NB4 (cell line): ENCODE results near the gene SATL1.

Experiments used
- DNase-seq: peaks from one replicate; pipeline ENCODE4 v3.0.0; 2010; ENCODE audit warnings: low read depth
- H3K4me3 ChIP-seq: one replicate; pipeline ENCODE4 v1.5.1; 2011; ENCODE audit warnings: mild to moderate bottlenecking, low read depth, low read length, moderate library complexity
- CTCF ChIP-seq: IDR thresholded peaks from one replicate; pipeline ENCODE4 v1.5.1; 2012; ENCODE audit warnings: low read depth, low read length
- MAX ChIP-seq: IDR thresholded peaks from 2 replicates; pipeline ENCODE4 v1.6.1; 2011; ENCODE audit warnings: low read depth, low read length
- MYC ChIP-seq: IDR thresholded peaks from 2 replicates; pipeline ENCODE4 v1.6.1; 2011; ENCODE audit warnings: low read depth, low read length
- POLR2A ChIP-seq: IDR thresholded peaks from 2 replicates; pipeline ENCODE4 v1.6.1; 2011; ENCODE audit warnings: mild to moderate bottlenecking; ENCODE audit not compliant: insufficient read length; ENCODE audit errors: extremely low read depth

Gene SATL1

GRCh38 chrX:85140964-85141363 lies 102.6 kb downstream of the SATL1 start:
- TF ChIP-seq MAX = no peak
- no peak for TF ChIP-seq CTCF
- TF ChIP-seq MYC = no peak
- TF ChIP-seq POLR2A = no peak
- no peak overlapping the region for H3K4me3 ChIP-seq
- no peak for DNase-seq

- TF ChIP-seq MYC = no peak
- no peak for TF ChIP-seq POLR2A
- no peak for TF ChIP-seq CTCF
- no peak for TF ChIP-seq MAX
- H3K4me3 ChIP-seq = no peak overlapping the region
- no peak for DNase-seq
Measured at GRCh38 chrX:85139422-85139821, 104.2 kb downstream of the SATL1 start.

- no peak for DNase-seq
- no peak overlapping the region for H3K4me3 ChIP-seq
- TF ChIP-seq MAX (no peak), MYC (no peak), POLR2A (no peak)
Measured at GRCh38 chrX:85136409-85136808, 107.2 kb downstream of the SATL1 start.

GRCh38 chrX:85115252-85115651 lies 128.3 kb downstream of the SATL1 start:
- TF ChIP-seq MYC = no peak
- no peak for TF ChIP-seq MAX
- no peak for TF ChIP-seq POLR2A
- no peak for TF ChIP-seq CTCF
- no peak overlapping the region for H3K4me3 ChIP-seq
- DNase-seq = no peak

- DNase-seq = no peak
- no peak overlapping the region for H3K4me3 ChIP-seq
- TF ChIP-seq CTCF (no peak), POLR2A (no peak), MAX (no peak), MYC (no peak)
Measured at GRCh38 chrX:85114776-85115175, 128.8 kb downstream of the SATL1 start.

- no peak for TF ChIP-seq MYC
- TF ChIP-seq CTCF = no peak
- TF ChIP-seq POLR2A = no peak
- TF ChIP-seq MAX = no peak
- no peak overlapping the region for H3K4me3 ChIP-seq
- no peak for DNase-seq
Measured at GRCh38 chrX:85114171-85114570, 129.4 kb downstream of the SATL1 start.
